ENCODE results near the gene PIP5K1B. TPM values are rescaled to one million over a fixed set of nuclear protein-coding genes. Genes with fewer than 3 reads are reported as not detected.

The PIP5K1B gene
- total RNA-seq, 1 experiment from 2014 or later: 5.2 TPM

- TF ChIP-seq ATF6 (CRISPR knock-in tag; IDR thresholded peaks at IDR 0.05): no peak
- no peak for TF ChIP-seq ZNF263 (CRISPR knock-in tag; IDR thresholded peaks at IDR 0.05; ENCODE audit: low read depth)
- no peak for TF ChIP-seq ZBTB21 (CRISPR knock-in tag; IDR thresholded peaks at IDR 0.05; ENCODE audit: borderline replicate concordance)
- TF ChIP-seq ERG (CRISPR knock-in tag; IDR thresholded peaks at IDR 0.05): no peak
- TF ChIP-seq ZNF512 (CRISPR knock-in tag; IDR thresholded peaks at IDR 0.05; ENCODE audit: borderline replicate concordance): no peak
- TF ChIP-seq ELF4 (CRISPR knock-in tag; IDR thresholded peaks at IDR 0.05; ENCODE audit: low read depth): no peak
- TF ChIP-seq ZNF396 (CRISPR knock-in tag; IDR thresholded peaks at IDR 0.05; ENCODE audit: borderline replicate concordance): no peak
- TF ChIP-seq TP53 (CRISPR knock-in tag; IDR thresholded peaks at IDR 0.05): no peak
- no peak for TF ChIP-seq PRRX2 (CRISPR knock-in tag; IDR thresholded peaks at IDR 0.05)
- TF ChIP-seq EMX1 (CRISPR knock-in tag; IDR thresholded peaks at IDR 0.05): no peak
- no peak for TF ChIP-seq ZNF121 (CRISPR knock-in tag; IDR thresholded peaks at IDR 0.05)
- no peak for TF ChIP-seq USF1 (CRISPR knock-in tag; IDR thresholded peaks at IDR 0.05)
These were observed 22.6 kb downstream of the PIP5K1B start (continued) for GRCh38 chr9:68727636-68728035.

GRCh38 chr9:68728731-68729130 lies 23.7 kb downstream of the PIP5K1B start:
- TF ChIP-seq ZNF281 (CRISPR knock-in tag; IDR thresholded peaks at IDR 0.05) (no peak), ZNF317 (CRISPR knock-in tag; IDR thresholded peaks at IDR 0.05; ENCODE audit: borderline replicate concordance, low read depth) (no peak), E2F4 (CRISPR knock-in tag; IDR thresholded peaks at IDR 0.05; ENCODE audit: borderline replicate concordance, low read depth) (no peak), RORB (CRISPR knock-in tag; IDR thresholded peaks at IDR 0.05) (no peak), FOXP1 (CRISPR knock-in tag; IDR thresholded peaks at IDR 0.05; ENCODE audit: borderline replicate concordance) (no peak)

More at GRCh38 chr9:68728731-68729130, 23.7 kb downstream of the PIP5K1B start:
- Mint-ChIP-seq H3K4me3 (no peak overlapping the region), H3K4me1 (peaks cover 18% of the 10 kb centered on the region), H3K27ac (no peak overlapping the region), H3K27me3 (ENCODE audit: low read depth) (no peaks in the 10 kb centered on the region), H3K36me3 (no peaks in the 10 kb centered on the region), H3K9me3 (peaks cover 14% of the 10 kb centered on the region)
- POLR2A ChIA-PET: interaction anchor here (0.7 kb wide), 1 partner anchor 164 kb away, joined by 3 read pairs; no protein-coding TSS in a partner anchor
- CTCF ChIA-PET: interaction anchor here (0.8 to 1.6 kb wide), 4 partner anchors 11 to 271 kb away, joined by 3 to 5 read pairs (median 4); no protein-coding TSS in a partner anchor
- ATAC-seq: no peak
- no peak for DNase-seq (ENCODE audit: low spot score)

All from WTC11 (cell line).